GM18951 (cell line): Measurements from ENCODE around the gene MED6.

Experiments
- POLR2A ChIP-seq: IDR thresholded peaks from 4 replicates; pipeline ENCODE4 v1.6.1; 2011; ENCODE audit warnings: mild to moderate bottlenecking; ENCODE audit not compliant: insufficient read length, insufficient read depth; ENCODE audit errors: extremely low read depth
- in situ Hi-C: fragments of 300-500 bp; cut with MboI; formaldehyde crosslinking; loops from one replicate; pipeline ENCODE4 v1.12.0; 2022; ENCODE audit warnings: low sequenced_read_pairs, mixed read lengths, inconsistent platforms; ENCODE audit not compliant: unreplicated experiment

The MED6 gene

DNA sequence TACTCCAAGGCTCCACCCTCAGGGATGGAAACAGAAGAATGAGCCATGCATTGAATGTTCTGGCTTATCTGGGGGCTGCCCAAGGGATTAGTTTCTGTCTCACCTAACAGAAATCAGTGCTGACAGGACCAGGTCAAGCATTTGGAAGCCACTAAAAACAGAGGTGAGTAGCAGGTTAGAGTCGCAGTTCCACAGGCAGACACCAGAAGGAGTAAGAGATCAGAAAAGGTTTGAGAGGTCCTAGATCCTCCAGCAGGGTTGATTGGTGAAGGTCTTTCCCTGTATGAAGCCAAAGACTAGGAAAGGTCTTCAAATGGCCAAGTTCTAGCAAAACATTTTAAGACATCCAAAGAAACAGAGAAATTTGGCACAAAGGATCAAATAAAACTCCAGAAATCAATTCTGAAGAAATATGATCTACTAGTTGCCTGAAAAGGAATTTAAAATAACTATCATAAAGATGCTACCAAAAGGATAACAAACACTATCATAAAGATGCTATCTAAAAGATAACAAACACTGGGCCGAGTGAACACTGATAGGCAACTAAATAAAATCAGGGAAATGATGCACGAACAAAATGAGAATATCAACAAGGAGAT is 21.8 kb upstream of the MED6 start:
- TF ChIP-seq POLR2A = no peak
- in situ Hi-C loops = loop anchor here (10.0 to 25.0 kb wide), 3 partner anchors 93 to 340 kb away; no protein-coding TSS in a partner anchor

DNA sequence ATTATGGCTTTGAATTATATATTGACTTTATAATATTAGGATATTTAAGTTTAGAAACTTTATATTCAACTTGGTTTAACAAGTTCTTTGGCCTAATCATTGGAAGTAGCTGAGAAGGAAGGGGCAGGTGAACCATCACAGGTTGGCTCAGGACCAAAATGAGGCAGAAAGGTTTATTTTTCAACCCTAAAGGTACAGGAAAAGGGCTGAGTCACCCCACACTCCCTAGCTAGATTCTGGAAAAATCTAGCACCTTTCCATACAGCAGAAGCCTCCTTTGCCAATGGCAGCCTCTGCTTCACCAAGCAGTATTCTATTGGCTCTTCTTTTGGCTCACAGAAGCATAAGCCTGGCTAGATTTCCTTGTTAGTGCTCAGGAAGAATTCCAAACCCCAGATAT is 19.3 kb upstream of the MED6 start:
- in situ Hi-C loops = loop anchor here (10.0 to 25.0 kb wide), 3 partner anchors 95 to 343 kb away; no protein-coding TSS in a partner anchor
- TF ChIP-seq POLR2A = no peak

DNA sequence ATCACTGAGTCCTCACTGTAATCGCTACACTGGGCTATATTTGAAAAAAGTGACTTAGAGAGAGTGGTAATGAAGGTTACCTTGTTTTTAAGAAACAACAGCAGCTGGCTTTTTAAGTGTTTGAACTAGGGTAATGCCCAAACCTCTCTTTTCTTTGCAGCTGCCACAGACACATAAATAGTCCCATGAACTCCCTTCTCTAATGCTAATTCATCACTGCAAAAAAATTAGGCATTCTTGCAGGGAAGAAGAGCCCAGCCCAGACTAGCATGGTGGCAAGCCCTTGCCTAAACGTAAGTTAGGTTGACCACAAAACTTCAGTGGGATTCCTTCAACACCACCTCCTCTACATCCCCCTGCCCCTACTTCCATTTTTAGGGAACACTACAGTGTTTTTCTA is 17.9 kb upstream of the MED6 start:
- no peak for TF ChIP-seq POLR2A
- in situ Hi-C loops = loop anchor here (25.0 kb wide), 1 partner anchor 344 kb away; no protein-coding TSS in a partner anchor

DNA sequence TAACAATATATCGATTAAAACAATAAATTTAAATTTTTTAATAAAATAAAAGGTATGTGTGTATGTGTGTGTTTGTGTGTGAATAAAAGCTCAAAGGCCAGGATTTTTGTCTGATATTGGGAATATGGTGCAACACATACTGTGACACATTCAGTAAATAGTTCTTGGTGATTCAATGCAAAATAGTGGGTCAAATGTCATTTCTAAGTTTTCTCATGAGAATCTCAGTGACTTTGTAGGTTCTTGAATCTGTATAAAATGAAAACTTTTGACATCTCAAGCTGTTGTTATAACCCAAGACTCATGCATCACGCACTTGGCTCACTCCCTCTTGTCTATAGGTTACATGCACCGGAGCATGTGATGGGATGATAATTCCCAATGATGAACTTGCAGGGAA is 16.2 kb upstream of the MED6 start:
- in situ Hi-C loops = loop anchor here (25.0 kb wide), 1 partner anchor 346 kb away; no protein-coding TSS in a partner anchor
- no peak for TF ChIP-seq POLR2A

DNA sequence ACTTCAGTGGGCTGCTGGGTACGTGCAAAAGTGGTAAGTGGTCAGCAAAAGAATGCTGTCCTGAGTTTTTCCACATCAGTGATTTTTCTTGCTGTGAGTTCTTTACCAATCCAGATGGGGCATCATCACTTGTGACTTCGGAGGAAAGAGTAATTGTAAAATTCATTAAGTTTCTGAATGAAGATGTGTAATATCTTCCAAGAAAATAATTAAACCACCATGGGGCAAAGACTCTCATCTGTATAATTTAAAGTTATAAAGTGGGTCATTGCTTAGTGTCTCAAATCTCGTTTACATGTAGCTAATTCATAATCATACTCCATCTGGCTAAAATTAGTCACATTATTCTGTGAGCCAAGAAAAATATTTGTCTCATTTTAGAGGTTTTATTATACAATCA is 10.8 kb upstream of the MED6 start:
- in situ Hi-C loops = loop anchor here (25.0 kb wide), 1 partner anchor 351 kb away; no protein-coding TSS in a partner anchor
- TF ChIP-seq POLR2A = no peak

DNA sequence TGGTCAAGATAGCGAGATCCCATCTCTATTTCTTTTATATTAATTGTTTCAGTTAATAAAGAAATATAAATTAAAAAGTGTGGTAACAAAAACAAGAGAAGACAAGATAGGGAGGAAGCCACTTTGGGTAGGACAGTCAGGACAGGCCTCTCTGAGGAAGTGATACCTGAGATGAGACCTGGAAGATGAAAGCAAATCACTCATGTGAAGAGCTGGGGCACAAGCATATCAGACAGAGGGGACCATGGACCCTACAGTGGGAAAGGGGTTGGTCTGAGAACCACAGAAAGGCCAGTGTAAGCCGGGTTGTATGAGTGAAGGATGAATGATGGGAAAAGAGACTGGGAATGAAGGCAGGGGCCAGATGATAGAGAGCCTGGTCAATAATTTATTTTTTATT is 1.8 kb upstream of the MED6 start:
- TF ChIP-seq POLR2A = no peak
- in situ Hi-C loops = loop anchor here (25.0 kb wide), 1 partner anchor 360 kb away; no protein-coding TSS in a partner anchor

DNA sequence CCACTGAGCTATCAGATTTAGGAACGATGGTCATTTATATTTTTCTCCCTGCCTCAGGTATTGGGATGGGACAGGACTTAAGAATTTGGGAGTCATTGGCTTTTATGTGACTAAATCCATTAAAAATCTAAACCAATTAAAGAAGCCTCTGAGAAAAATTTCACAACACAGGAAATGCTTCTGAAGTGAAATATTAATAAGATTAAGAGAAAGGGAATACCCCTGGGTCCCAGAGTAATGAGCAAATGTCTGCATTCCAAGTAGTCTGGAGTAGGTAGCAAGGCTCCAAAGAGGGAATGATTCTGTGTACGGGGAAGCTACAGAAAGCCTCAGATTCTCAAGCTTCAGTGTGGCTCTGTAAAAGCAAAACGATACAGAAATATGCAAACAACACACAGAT is 707 bp upstream of the MED6 start:
- in situ Hi-C loops = loop anchor here (25.0 kb wide), 1 partner anchor 361 kb away; no protein-coding TSS in a partner anchor
- TF ChIP-seq POLR2A = no peak

DNA sequence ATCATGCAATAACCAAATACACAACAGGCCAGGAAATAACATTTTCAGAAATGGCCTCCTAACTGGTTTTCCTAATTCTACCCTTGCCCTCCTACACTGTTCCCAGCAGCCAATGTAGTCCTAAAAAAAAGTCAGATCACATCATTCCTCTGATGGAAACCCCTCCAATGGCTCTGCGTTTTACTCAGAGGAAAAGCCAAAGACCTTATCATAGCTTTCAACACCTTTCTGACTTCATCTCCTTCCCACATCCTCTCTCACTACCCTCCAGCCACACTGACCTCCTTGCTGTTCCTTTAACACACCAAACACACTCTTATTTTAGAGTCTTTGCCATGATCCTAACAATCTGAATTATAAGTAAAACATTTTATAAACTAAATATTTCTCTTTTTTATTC is 1.1 kb downstream of the MED6 start:
- in situ Hi-C loops = no loop called here
- TF ChIP-seq POLR2A = no peak

DNA sequence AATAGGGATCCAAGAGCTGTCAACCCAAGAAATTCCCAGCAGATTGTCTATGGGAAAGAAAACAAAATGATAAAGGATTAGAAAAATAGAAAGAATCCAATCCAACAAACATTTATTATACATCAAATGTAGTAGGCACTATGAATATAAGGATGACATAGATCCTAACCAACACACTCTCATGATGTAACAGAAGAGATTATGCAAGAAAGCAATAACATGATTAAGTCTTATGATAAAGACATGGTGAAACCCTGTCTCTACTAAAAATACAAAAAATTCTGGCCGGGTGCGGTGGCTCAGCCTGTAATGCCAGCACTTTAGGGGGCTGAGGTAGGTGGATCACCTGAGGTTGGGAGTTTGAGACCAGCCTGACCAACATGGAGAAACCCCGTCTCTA is 2.7 kb downstream of the MED6 start:
- in situ Hi-C loops = no loop called here
- no peak for TF ChIP-seq POLR2A

DNA sequence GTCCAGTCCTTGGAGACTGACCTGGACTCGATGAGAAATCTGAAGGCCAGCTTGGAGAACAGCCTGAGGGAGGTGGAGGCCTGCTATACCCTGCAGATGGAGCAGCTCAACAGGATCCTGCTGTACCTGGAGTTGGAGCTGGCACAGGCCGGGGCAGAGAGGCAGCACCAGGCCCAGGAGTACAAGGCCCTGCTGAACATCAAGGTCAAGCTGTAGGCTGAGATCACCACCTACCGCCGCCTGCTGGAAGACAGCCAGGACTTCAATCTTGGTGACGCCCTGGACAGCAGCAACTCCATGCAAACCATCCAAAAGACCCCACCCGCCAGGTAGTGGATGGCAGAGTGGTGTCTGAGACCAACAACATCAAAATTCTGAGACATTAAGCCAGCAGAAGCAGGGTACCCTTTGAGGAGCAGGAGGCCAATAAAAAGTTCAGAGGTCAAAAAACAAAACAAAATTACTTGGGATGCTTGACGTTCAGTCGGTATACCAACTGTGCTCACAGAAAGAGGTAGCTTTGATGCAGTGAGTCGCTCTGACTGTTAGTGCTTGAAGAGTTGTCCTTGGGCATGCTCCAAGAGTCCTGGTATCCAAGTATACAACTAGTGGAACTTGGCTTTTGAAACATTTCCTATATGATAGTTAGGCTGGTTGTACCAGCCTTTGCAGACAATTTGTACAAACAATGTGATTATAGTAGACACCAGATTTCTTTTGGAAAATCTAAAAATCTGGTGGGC is 4.8 kb downstream of the MED6 start:
- in situ Hi-C loops = no loop called here
- no peak for TF ChIP-seq POLR2A

DNA sequence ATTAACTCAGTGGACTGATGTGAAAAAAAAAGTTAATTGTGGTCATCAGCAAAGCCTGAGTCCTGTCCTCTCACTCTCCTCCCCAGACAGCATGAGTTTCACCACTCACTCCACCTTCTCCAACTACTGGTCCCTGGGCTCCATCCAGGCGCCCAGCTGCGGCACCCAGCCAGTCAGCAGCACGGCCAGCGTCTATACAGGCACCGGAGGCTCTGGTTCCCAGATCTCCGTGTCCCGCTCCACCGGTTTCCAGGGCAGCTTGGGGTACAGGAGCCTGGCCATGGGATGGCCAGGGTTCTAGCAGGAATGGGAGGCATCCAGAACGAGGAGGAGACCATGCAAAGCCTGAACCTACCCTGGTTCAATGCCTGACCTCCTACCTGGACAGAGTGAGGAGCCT is 6.0 kb downstream of the MED6 start:
- in situ Hi-C loops = no loop called here
- TF ChIP-seq POLR2A = no peak

DNA sequence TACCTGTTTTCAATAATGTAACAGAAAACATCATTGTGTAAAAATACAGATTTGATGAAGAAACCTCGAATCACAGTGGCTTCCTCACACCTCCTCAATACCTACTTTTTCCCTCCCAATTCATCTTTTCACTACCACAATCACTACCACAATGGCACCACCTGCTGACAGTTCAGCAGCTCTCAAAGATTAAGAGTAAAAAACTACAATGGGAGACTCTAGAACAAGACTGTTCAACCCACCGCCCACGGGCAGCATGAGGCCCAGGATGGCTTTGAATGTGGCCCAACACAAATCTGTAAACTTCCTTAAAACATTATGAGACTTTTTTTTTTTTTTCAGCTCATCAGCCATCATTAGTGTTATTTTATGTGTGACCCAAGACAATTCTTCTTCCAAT is 15.2 kb downstream of the MED6 start:
- TF ChIP-seq POLR2A = no peak
- in situ Hi-C loops = no loop called here

DNA sequence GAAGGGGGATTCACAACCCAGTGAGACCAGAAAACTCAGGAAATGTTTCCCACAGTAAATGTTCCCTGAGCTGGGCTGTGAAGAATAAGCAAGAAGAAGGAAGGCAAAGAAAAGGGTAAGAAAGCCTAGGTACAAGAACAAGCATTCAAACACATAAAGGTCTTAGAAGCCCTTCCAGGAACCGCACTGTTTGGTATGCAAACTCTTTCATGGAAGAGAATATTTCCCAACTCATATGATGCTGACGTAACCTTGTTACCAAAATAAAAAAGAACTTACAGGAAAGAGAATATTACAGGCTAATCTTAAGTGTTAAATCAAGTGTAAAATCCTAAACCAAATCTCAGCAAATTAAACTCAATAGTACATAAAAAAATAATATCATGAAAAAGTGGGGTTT is 23.6 kb downstream of the MED6 start:
- TF ChIP-seq POLR2A = no peak
- in situ Hi-C loops = no loop called here

DNA sequence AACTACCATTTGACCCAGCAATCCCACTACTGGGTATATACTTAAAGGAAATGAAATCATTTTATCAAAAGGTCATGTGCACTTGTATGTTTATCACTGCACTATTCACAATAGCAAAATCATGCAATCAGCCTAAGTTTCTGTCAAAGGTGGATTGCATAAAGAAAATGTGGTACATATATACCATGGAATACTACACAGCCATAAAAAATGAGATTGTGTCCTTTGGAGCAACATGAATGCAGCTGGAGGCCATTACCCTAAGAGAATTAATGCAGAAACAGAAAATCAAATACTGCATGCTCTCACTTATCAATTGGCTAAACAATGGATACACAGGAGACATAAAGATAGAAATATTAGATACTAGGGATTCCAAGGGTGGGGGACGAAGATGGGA is 27.4 kb downstream of the MED6 start:
- in situ Hi-C loops = no loop called here

More for the DNA sequence above, 27.4 kb downstream of the MED6 start:
- TF ChIP-seq POLR2A = no peak
